Tibial artery (tissue), 4 donors: ENCODE data around the gene SETD3.

Experiments used
- DNase-seq, 2 donors: peaks; one replicate each; pipeline ENCODE4 v3.0.0-alpha.2; 2019
- H3K27ac ChIP-seq, 2 donors: fragments of 200-600 bp; sonication (generic) in 1 of 2; 1 replicate in 1 of 2; 2 replicates in 1 of 2; pipeline ENCODE4 v1.5.1; 2018 to 2019; ENCODE audit warnings: mild to moderate bottlenecking in 1 of 2
- H3K27me3 ChIP-seq, 2 donors: fragments of 200-600 bp; sonication (generic) in 1 of 2; one replicate each; pipeline versions ENCODE4 v1.5.1 to v1.6.0; 2016 to 2019
- H3K36me3 ChIP-seq, 3 donors: fragments of 200-600 bp; sonication (generic) in 2 of 3; one replicate each; pipeline ENCODE4 v1.5.1; 2016 to 2019; ENCODE audit warnings: mild to moderate bottlenecking in 2 of 3
- H3K4me1 ChIP-seq, 4 donors: fragments of 200-600 bp; sonication (generic) in 2 of 4; 1 replicate in 3 of 4; 2 replicates in 1 of 4; pipeline ENCODE4 v1.5.1; 2016 to 2019
- H3K4me3 ChIP-seq, 2 donors: fragments of 200-600 bp; sonication (generic) in 1 of 2; 1 replicate in 1 of 2; 2 replicates in 1 of 2; pipeline ENCODE4 v1.5.1; 2018 to 2019; ENCODE audit warnings: mild to moderate bottlenecking in 2 of 2
- H3K9me3 ChIP-seq, 3 donors: fragments of 200-600 bp; sonication (generic) in 1 of 3; one replicate each; pipeline ENCODE4 v1.5.1; 2016 to 2019
- CTCF ChIP-seq, 2 experiments: fragments of 200-600 bp in 1 of 2; fragments of 450-650 bp in 1 of 2; IDR thresholded peaks; one replicate each; pipeline ENCODE4 v1.5.1; 2017 to 2019; ENCODE audit warnings: antibody characterized with exemption in 2 of 2, mild to moderate bottlenecking in 1 of 2, moderate library complexity in 1 of 2
- intact Hi-C: fragments of 100-400 bp; cut with DNase I; formaldehyde crosslinking; loops from one replicate; pipeline ENCODE4 v1.15.0; 2023; ENCODE audit warnings: low total_unique reads

SETD3 gene

GRCh38 chr14:99467336-99468078 lies 13.2 kb downstream of the SETD3 start:
- H3K9me3 ChIP-seq: no peaks in the 10 kb centered on the region
- H3K27me3 ChIP-seq: no peaks in the 10 kb centered on the region
- H3K4me1 ChIP-seq: peaks cover 0 to 13% (median 4%) of the 10 kb centered on the region in 4 donors
- intact Hi-C loops: no loop called here
- peaks cover 26 to 30% (median 30%) of the 10 kb centered on the region in 3 donors for H3K36me3 ChIP-seq
- no peak for TF ChIP-seq CTCF (IDR thresholded peaks at IDR 0.05)
- no peak for DNase-seq
- no peak overlapping the region for H3K27ac ChIP-seq
- H3K4me3 ChIP-seq: no peak overlapping the region

GRCh38 chr14:99466758-99467157 lies 13.9 kb downstream of the SETD3 start:
- DNase-seq: no peak
- TF ChIP-seq CTCF (IDR thresholded peaks at IDR 0.05): no peak
- intact Hi-C loops: no loop called here
- no peak overlapping the region for H3K4me3 ChIP-seq
- no peaks in the 10 kb centered on the region for H3K27me3 ChIP-seq
- no peaks in the 10 kb centered on the region for H3K9me3 ChIP-seq
- peaks cover 30 to 37% (median 37%) of the 10 kb centered on the region in 3 donors for H3K36me3 ChIP-seq
- H3K4me1 ChIP-seq: peaks cover 0 to 13% (median 4%) of the 10 kb centered on the region in 4 donors
- H3K27ac ChIP-seq: no peak overlapping the region

- intact Hi-C loops: no loop called here
- TF ChIP-seq CTCF (IDR thresholded peaks at IDR 0.05): no peak
- H3K27me3 ChIP-seq: no peaks in the 10 kb centered on the region
- no peak overlapping the region for H3K27ac ChIP-seq
- H3K36me3 ChIP-seq: peaks cover 30 to 49% (median 48%) of the 10 kb centered on the region in 3 donors
- no peak overlapping the region for H3K4me3 ChIP-seq
- no peak for DNase-seq
- H3K4me1 ChIP-seq: peaks cover 0 to 13% (median 4%) of the 10 kb centered on the region in 4 donors
- H3K9me3 ChIP-seq: no peaks in the 10 kb centered on the region
These were observed 15.4 kb downstream of the SETD3 start for GRCh38 chr14:99465288-99465687.

GRCh38 chr14:99463974-99464373 lies 16.7 kb downstream of the SETD3 start:
- no peak overlapping the region for H3K27ac ChIP-seq
- no peaks in the 10 kb centered on the region for H3K9me3 ChIP-seq
- no peak for TF ChIP-seq CTCF (IDR thresholded peaks at IDR 0.05)
- no peak for DNase-seq
- no peaks in the 10 kb centered on the region for H3K27me3 ChIP-seq
- peaks cover 0 to 13% (median 4%) of the 10 kb centered on the region in 4 donors for H3K4me1 ChIP-seq
- H3K4me3 ChIP-seq: no peak overlapping the region
- intact Hi-C loops: no loop called here
- peaks cover 30 to 52% (median 49%) of the 10 kb centered on the region in 3 donors for H3K36me3 ChIP-seq

- Histone ChIP-seq H3K4me3 (no peak overlapping the region), H3K27ac (no peak overlapping the region), H3K4me1 (peaks cover 0 to 6% (median under 1%) of the 10 kb centered on the region in 4 donors), H3K36me3 (peaks cover 30 to 69% (median 65%) of the 10 kb centered on the region in 3 donors), H3K9me3 (no peaks in the 10 kb centered on the region), H3K27me3 (no peaks in the 10 kb centered on the region)
- TF ChIP-seq CTCF (IDR thresholded peaks at IDR 0.05): no peak
- intact Hi-C loops: no loop called here
- no peak for DNase-seq
These were observed 18.4 kb downstream of the SETD3 start for GRCh38 chr14:99462210-99462609.
